Hepatocyte (in vitro differentiated cells): ENCODE measurements around the gene PPM1B.

Source experiments
- EZH2 ChIP-seq: fragments of 200-600 bp; sonication (generic); IDR thresholded peaks from 2 replicates; pipeline ENCODE4 v1.6.1; 2016; ENCODE audit warnings: antibody characterized with exemption, mild to moderate bottlenecking, borderline replicate concordance
- EZH2phosphoT487 ChIP-seq: fragments of 200-600 bp; sonication (generic); IDR thresholded peaks from one replicate; pipeline ENCODE4 v1.6.1; 2018; ENCODE audit warnings: antibody characterized with exemption, mild to moderate bottlenecking, low read depth, moderate library complexity; ENCODE audit not compliant: unreplicated experiment, severe bottlenecking
- TF ChIP-seq, protein P1 (sequence below): fragments of 200-600 bp; sonication (generic); IDR thresholded peaks from 2 replicates; pipeline ENCODE4 v1.5.1; 2016; ENCODE audit warnings: antibody characterized with exemption, mild to moderate bottlenecking; ENCODE audit not compliant: poor library complexity

- TF ChIP-seq, protein P1, sequence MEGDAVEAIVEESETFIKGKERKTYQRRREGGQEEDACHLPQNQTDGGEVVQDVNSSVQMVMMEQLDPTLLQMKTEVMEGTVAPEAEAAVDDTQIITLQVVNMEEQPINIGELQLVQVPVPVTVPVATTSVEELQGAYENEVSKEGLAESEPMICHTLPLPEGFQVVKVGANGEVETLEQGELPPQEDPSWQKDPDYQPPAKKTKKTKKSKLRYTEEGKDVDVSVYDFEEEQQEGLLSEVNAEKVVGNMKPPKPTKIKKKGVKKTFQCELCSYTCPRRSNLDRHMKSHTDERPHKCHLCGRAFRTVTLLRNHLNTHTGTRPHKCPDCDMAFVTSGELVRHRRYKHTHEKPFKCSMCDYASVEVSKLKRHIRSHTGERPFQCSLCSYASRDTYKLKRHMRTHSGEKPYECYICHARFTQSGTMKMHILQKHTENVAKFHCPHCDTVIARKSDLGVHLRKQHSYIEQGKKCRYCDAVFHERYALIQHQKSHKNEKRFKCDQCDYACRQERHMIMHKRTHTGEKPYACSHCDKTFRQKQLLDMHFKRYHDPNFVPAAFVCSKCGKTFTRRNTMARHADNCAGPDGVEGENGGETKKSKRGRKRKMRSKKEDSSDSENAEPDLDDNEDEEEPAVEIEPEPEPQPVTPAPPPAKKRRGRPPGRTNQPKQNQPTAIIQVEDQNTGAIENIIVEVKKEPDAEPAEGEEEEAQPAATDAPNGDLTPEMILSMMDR, result no peak
- TF ChIP-seq EZH2 (no peak), EZH2phosphoT487 (no peak)
Measured at GRCh38 chr2:44280869-44281268, 112.2 kb downstream of the PPM1B start.
